Measurements from ENCODE around the gene CHST12. TPM values are rescaled to one million over a fixed set of nuclear protein-coding genes. Genes with fewer than 3 reads are reported as not detected.
A peak's percentile ranks its signal among the peaks of the same experiment; 100 is the strongest.

The CHST12 gene
- total RNA-seq, 1 experiment from 2014 or later, result 19.3 TPM

- Mint-ChIP-seq H3K36me3 (ENCODE audit: insufficient read depth in 1 of 3, low read depth in 3 of 3) (peaks cover 0 to 4% (median 3%) of the 10 kb centered on the region in 3 experiments; a peak in 3 of 7 replicates), H3K4me3 (no peak overlapping the region; a peak in 1 of 5 replicates), H3K9me3 (no peaks in the 10 kb centered on the region; a peak in 1 of 5 replicates), H3K27me3 (ENCODE audit: low read depth) (no peaks in the 10 kb centered on the region), H3K27ac (peak overlapping the region in 1 of 3 experiments; percentile 4; a peak in 2 of 7 replicates), H3K4me1 (peaks cover 42 to 44% of the 10 kb centered on the region in 2 experiments)
- H2BK5ac ChIP-seq (ENCODE audit: insufficient read length, low read length), result no peak overlapping the region
- H3K27ac ChIP-seq (ENCODE audit: insufficient read length, low read depth, low read length), result no peak overlapping the region
- no peak overlapping the region for H2BK20ac ChIP-seq (ENCODE audit: low read depth, low read length, poor library complexity, severe bottlenecking)
- no peak for DNase-seq
- H3K4me2 ChIP-seq (ENCODE audit: insufficient read depth, insufficient read length, low read length), result no peak overlapping the region
- H3T11ph ChIP-seq (ENCODE audit: low read length), result no peak overlapping the region
- H3K56ac ChIP-seq (ENCODE audit: insufficient read length, low read depth, low read length), result no peak overlapping the region
- no peaks in the 10 kb centered on the region for H3K4me1 ChIP-seq (ENCODE audit: insufficient read depth, low read length)
- no peak overlapping the region for H2AFZ ChIP-seq (ENCODE audit: low read length)
- no peaks in the 10 kb centered on the region for H3K9me3 ChIP-seq (ENCODE audit: control insufficient read depth, low read depth, low read length)
- H3K27me3 ChIP-seq (ENCODE audit: insufficient read depth, low read length), result no peaks in the 10 kb centered on the region
- no peak overlapping the region for H4K8ac ChIP-seq (replicated peaks; ENCODE audit: insufficient read length, low read depth, low read length)
- no peak overlapping the region for H3K23ac ChIP-seq (ENCODE audit: insufficient read length, low read depth, low read length)
- no CpG with 5 or more reads among the region's 15 CpGs for WGBS (ENCODE audit: extremely low coverage, insufficient read length, low lambda C conversion rate)
- H2AK5ac ChIP-seq (ENCODE audit: insufficient read length, low read length), result no peak overlapping the region
- no peak overlapping the region for H2BK15ac ChIP-seq (ENCODE audit: low read depth, low read length)
- no peak for TF ChIP-seq CTCF (conservative IDR thresholded peaks at IDR 0.05)
- H3K23me2 ChIP-seq (ENCODE audit: insufficient read length, low read depth, low read length, poor library complexity, severe bottlenecking), result peaks cover under 1% of the 10 kb centered on the region
- no peak overlapping the region for H2BK120ac ChIP-seq (ENCODE audit: low read depth, low read length, poor library complexity, severe bottlenecking)
- H4K20me1 ChIP-seq (ENCODE audit: control insufficient read depth, insufficient read depth, insufficient read length), result no peaks in the 10 kb centered on the region
- H3K18ac ChIP-seq (ENCODE audit: insufficient read length, low read depth, low read length), result no peak overlapping the region
- H4K5ac ChIP-seq (ENCODE audit: insufficient read length, low read depth, low read length), result no peak overlapping the region
- H3K79me2 ChIP-seq (ENCODE audit: insufficient read depth, low read length), result peaks cover 2% of the 10 kb centered on the region; the same call in 1 of the 2 replicates
- H3K79me1 ChIP-seq (ENCODE audit: insufficient read depth, low read depth, low read length, poor library complexity, severe bottlenecking), result peaks cover 3% of the 10 kb centered on the region
- H3K4ac ChIP-seq (ENCODE audit: low read depth, low read length), result no peak overlapping the region
- no peak overlapping the region for H4K91ac ChIP-seq (ENCODE audit: insufficient read length, low read depth, low read length)
- H3K9ac ChIP-seq (ENCODE audit: extremely low read depth, insufficient read length, low read length), result no peak overlapping the region
- H2BK12ac ChIP-seq (ENCODE audit: insufficient read length, low read depth, low read length), result no peak overlapping the region
- H3K14ac ChIP-seq (ENCODE audit: insufficient read depth, low read length), result no peak overlapping the region
Measured at GRCh38 chr7:2409745-2410414, 6.5 kb downstream of the CHST12 start.

All from H9 (cell line).